HG03139 (cell line): ENCODE results near the gene HOXD1.

Source experiments
- ATAC-seq: cut with Tn5 transposase; IDR thresholded peaks from one replicate; pipeline ENCODE4 v1.9.1; 2021; ENCODE audit not compliant: unreplicated experiment

Gene HOXD1

DNA sequence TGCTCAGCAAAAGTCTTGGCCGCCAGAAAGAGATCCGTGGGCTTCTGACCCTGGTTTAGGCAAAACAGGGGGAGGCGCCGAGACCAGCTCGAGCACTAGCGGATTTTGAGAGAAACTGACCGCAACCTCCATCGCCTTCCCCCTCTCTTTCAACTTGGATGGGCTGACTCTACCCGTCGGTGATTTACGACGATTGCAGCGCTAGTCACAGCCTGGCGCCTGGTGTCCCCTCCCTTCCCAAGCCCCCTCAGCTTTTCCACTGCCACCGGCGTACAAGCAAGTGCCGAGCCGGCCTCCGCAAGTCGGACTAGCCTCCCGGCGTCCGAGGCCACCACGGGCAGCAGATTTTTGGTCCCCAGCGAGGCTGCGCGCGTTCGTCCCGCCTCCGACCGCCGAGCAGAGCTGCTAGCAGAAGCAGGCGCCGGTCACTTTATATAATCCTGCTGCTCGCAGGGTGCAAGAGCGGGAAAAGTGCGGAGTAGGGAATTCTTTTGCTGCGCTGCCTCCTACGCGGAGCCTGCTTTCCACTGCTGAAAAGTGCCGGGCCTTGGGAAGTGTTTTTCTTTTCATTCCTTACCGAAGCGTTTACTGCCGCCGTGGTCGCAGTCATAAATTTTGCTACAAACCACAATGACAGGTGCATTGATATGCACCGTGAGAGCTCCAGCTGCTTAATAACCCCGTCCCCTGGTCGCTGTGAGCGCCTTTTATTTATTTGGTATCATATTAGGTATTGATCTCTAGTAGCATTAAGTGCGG is 23.7 kb upstream of the HOXD1 start:
- ATAC-seq = no peak

- no peak for ATAC-seq
Measured at GRCh38 chr2:176165370-176166050, 23.0 kb upstream of the HOXD1 start.

DNA sequence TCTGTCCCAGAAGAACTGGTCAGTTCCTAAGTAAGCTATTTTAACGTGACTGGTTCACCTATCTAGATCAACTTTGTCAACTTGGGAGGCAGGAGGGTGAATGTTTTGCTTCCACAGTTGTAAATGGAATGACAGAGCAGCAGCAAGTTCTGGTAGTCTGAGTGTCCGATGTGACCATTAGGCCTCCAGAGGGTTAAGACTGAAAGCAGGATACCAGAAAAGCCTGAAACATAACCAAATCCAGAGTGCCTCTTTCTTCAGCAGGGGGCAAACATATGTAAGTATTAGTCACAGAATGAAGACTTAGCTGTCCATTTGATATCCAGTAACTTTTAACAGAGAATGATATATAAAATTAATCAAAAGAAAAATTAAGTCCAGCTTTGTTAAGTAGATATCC is 22.2 kb upstream of the HOXD1 start:
- ATAC-seq = no peak

DNA sequence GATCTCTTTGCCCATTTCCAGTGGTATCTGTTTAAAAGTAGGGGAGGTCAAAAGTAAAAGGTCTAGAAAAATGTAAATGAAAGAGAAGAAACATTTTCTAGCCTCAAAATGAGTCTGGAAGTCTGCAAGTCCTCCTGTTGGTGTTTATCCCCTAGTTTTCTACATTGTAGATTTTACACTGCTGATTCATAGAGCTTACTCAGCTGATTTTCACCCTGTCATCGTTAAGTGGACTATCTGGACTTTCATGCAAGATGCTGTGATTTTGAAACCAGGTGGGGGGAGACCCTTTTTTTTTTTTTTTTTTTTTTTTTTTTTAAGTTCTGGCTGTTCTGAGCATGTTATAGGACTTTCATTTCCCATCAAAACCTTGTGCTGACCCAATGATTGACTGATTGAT is 21.1 kb upstream of the HOXD1 start:
- no peak for ATAC-seq

GRCh38 chr2:176169181-176169580 is 19.3 kb upstream of the HOXD1 start:
- no peak for ATAC-seq

DNA sequence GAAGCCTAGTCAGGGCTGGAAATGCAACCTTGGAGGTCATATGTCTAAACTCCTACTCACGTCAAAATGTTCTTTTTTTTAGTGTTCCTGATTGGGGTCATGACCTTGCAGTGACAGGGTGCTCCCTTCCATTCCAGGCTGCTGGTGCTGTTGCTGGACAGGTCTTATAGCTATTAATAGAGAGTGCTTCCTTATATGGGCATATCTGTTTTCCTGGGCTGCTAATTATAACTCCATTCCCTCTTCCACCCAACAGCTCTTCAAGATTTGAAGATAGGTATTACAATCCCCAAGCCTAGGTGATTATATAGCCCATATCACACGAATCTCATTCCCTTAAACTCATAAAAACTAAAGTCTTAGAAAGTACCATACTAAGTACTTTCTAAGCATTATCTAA is 18.8 kb upstream of the HOXD1 start:
- no peak for ATAC-seq

- ATAC-seq = no peak
Measured at GRCh38 chr2:176170602-176171305, 17.7 kb upstream of the HOXD1 start.

DNA sequence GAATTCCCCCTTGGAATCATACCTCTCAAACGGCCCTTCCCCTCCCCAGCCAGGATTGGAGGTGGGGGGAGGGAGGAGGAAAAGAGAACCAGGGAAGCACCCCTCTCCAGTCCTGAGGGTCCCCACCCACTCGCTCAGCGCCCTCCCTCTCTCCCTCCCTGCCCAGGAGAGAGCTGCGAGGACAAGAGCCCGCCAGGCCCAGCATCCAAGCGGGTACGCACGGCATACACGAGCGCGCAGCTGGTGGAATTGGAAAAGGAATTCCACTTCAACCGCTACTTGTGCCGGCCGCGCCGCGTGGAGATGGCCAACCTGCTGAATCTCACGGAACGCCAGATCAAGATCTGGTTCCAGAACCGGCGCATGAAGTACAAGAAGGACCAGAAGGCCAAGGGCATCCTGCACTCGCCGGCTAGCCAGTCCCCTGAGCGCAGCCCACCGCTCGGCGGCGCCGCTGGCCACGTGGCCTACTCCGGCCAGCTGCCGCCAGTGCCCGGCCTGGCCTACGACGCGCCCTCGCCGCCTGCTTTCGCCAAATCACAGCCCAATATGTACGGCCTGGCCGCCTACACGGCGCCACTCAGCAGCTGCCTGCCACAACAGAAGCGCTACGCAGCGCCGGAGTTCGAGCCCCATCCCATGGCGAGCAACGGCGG is 17.0 kb upstream of the HOXD1 start:
- no peak for ATAC-seq

DNA sequence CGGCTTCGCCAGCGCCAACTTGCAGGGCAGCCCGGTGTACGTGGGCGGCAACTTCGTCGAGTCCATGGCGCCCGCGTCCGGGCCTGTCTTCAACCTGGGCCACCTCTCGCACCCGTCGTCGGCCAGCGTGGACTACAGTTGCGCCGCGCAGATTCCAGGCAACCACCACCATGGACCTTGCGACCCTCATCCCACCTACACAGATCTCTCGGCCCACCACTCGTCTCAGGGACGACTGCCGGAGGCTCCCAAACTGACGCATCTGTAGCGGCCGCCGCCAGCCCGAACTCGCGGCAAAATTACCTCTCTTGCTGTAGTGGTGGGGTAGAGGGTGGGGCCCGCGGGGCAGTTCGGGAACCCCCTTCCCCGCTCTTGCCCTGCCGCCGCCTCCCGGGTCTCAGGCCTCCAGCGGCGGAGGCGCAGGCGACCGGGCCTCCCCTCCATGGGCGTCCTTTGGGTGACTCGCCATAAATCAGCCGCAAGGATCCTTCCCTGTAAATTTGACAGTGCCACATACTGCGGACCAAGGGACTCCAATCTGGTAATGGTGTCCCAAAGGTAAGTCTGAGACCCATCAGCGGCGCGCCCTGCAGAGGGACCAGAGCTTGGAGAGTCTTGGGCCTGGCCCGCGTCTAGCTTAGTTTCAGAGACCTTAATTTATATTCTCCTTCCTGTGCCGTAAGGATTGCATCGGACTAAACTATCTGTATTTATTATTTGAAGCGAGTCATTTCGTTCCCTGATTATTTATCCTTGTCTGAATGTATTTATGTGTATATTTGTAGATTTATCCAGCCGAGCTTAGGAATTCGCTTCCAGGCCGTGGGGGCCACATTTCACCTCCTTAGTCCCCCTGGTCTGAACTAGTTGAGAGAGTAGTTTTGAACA is 16.2 kb upstream of the HOXD1 start:
- ATAC-seq = no peak

DNA sequence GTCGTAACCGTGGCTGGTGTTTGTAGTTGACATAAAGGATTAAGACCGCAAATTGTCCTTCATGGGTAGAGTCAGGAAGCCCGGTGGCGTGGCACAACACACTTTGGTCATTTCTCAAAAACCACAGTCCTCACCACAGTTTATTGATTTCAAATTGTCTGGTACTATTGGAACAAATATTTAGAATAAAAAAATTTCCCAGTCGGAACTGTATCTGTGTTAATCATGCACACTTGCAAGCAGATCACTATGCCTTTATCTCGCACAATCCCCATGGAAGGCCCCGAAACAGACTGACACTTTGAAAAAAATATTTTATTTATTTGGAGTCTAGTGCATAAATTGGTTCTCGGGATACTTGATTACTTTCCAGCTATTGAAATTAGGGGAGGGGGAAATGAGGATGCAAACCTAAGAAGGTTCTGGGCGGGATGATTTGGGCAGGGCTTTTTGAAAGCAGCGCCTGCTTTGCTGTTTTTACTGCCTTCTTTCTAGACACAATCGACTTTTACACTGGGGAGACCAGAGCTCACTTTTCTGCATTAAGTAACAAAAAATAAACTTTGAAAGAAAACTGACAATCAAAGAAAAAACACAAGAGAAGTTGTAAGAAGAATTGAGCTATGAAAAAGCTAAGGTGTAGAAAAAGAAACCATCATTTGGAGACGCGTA is 15.4 kb upstream of the HOXD1 start:
- no peak for ATAC-seq

DNA sequence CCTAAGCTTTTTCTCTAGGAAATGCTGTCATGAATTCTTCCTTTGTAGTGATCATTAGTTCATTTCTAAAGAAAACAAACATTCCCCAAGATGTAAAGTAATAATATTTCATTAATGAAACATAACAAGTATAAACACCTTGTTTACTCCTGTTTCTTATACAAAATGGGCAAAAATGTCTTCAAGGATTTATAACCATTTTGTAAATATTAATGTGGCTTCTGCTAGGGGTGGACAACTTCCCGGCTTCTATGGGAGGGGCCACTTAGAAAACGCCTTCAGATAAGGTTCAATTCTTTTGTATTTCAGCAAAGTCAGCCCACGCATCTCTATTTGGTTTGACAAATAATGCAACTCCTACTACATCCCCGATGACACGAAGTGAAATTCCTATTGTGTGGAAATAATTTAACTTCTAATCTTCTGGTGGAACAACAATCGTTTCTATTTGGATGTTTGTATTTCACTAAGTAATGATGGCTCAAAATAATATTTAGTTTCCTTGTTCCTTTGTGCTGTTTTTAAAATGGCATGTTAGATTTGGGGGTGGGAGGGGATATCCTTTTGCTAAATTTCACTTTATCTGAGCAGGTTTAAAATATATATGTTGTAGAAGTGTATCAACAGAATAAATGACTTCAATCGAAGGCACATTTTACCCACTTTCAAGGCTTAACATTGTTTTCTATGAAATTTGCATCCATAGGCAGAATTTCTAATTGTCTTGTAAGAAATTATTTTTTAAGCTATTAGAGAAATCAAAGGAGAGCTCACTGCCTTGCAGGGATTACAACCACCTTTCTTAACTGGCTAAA is 14.7 kb upstream of the HOXD1 start:
- no peak for ATAC-seq

GRCh38 chr2:176174382-176174823 is 14.1 kb upstream of the HOXD1 start:
- no peak for ATAC-seq

DNA sequence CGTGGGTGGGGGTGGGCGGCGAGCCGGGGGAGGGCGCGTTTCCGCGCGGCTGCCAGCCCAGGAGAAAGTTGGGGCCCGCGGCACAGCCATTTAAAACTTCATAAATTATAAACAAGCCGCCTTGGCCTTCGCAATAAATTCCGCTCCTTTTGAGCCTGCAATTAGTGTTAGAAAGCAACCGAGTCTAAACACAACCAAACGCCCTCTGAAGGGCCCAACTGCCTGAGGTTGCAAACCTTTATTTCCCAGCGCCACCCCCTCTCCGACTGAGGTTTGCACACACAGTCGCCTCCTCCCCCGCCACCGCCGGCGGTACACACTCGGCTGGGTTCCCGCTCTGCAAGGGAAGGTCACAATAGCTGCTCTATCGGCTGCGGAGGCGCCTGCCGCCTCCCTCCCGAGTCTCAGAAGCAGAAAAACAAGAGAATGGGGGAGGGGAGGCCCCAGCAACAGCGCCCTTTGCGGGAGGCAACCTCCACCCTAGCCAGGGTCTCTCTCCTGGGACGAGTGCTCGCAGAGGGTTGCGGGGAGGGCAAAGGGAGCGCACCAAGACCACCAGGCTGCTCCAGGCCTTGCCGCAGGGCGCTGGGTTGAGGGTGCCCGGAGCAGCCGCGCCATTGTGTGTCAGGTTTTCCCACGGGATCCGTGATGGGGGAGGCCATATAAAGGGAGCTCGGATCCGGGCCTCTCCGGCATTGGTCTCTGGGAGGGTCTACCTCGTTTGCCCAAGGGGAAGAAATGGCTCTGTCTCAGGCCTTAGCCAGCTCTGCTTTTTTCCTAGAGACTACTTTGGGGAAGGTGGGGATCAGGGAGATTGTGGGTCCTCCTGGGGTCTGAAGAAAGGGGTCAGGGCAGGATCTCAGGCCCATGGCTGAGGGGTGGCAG is 13.4 kb upstream of the HOXD1 start:
- no peak for ATAC-seq

- no peak for ATAC-seq
Measured at GRCh38 chr2:176175709-176176607, 12.5 kb upstream of the HOXD1 start.

- ATAC-seq = no peak
Measured at GRCh38 chr2:176177580-176178037, 10.9 kb upstream of the HOXD1 start.

DNA sequence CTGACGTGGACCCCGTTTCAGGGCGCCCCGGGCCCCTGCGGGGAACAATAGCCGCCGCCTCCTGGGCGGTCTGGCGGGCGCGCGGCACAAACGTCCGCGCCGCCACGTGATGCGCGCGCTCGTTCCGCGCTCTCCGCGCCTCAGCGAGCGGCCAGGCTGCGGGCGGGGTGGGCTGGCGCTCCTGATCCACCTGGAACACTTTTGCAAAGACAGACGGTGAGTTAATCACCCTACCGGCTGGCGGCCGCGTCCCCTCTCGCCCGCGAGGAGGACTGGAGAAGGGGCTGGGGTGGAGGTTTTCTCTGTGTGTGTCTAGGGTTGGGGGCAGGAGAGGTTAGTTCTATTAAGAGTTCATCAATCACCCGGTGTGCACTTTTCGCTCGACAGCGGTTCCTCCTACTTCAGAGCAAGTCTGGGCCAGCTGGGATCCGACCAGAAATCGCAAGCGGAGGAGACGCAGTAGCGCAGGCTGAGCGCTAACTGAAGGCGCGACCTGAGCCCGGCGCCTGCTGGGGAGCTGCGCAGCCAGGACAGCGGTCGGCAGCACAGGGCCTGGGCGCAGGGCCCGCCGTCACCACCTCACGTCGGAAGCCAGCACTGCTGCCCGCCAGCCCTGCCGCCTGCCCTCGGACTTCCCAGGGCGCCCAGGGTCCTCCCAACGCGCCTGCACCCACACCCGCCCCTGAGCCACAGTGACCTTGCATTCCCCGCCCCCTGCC is 10.3 kb upstream of the HOXD1 start:
- ATAC-seq = no peak
